ENCODE data around the gene CNTNAP1.

The CNTNAP1 gene

GRCh38 chr17:42670789-42671657 lies 11.3 kb upstream of the CNTNAP1 start:
- no peak for DNase-seq

GRCh38 chr17:42672038-42672437 lies 10.3 kb upstream of the CNTNAP1 start:
- DNase-seq = no peak

DNA sequence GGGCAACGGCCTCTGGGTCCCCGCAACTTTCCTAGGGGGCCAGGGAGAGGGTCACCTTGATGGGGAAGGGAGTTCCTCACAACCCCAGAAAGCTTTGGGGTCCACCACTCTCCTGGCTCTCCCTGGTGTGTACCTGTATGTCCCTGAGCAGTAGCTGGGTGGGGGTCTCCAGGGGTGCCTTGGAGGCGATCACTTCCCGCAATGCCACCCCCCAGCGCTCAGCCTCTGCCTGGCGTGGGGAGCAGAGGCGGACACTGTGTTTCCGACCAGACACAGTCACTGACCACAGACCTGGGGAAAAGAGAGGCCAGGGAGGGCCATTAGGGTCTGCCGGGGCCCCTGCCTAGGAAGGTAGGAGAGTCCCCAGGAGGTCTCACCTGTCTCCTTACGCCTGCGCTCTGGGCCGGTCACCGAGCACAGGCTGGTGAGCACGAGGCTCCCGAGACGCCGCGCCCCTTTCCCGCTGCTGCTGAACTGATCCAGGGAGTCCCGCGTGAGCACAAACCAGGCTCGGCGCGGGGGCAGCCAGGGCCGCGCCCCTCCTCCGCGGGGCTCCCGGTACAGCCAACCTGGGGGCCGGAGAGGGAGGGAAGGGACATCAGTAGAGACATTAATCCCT lies 9.0 kb upstream of the CNTNAP1 start:
- no peak for DNase-seq

GRCh38 chr17:42673885-42674754 lies 8.2 kb upstream of the CNTNAP1 start:
- DNase-seq = no peak

DNA sequence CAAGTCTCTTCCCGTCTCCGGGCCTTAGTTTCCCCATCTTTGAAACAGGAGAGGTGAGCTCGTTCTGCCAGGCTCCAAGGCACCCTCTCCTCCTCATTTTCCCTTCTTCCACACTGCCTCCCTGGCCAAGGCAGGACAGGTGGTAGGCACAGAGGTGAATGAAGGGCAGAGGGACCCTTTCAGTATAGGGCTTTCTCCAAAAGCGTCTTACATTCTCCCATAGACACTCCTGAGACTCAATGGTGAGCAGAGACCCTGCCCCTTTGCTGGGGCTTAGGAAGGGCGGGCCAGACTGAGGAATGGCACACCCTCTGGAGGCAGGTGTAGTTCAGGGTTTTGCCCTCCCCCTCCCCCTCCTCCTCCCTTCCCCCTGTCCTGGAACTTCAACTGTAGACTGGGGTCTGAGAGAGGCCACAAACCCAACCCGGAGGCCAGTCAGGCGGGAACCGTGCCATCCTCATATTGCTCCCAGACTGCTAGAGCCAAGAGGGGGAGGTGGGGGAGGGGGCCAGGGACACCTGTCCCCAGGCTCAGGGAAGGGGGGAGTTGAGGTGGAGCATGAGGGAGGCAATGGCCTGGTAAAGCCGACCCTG lies 7.5 kb upstream of the CNTNAP1 start:
- no peak for DNase-seq

- no peak for DNase-seq
Observed at GRCh38 chr17:42675348-42675964, 6.9 kb upstream of the CNTNAP1 start.

GRCh38 chr17:42675965-42676423 lies 6.3 kb upstream of the CNTNAP1 start:
- DNase-seq = no peak

DNA sequence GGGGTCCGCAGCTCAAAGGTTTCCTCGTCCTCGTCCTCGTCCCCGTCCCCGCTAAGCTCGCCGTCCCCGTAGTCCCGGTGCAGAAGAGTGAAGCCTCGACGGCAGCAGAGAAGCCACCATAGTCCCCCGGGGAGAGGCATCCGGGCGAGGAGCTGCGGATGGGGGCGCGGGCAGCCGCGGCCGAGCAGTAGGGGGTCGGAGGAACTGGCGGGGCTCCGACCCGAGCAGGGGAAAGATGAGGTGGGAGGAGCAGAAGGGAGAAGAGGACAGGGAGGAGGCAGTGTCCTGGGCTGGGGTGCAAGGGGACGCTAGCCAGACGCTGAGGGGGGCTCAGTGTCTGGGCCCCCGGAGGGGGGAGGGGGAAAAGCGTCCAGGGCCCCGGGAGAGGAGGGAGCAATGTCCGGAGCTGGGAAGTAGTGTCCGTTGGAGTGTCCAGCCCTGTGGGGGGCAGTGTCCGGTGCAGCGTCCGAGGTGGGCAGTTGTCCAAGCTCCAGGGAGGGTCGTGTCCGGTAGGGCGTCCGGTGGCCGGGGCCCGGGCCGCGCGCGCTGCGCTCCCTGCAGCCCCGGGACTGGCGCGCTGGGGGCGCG lies 5.8 kb upstream of the CNTNAP1 start, which contains the start of gene PLEKHH3:
PLEKHH3 (minus strand) TSS at position 571 of the 588 bp plus-strand sequence; CDS start at position 140, 431 bp downstream.
- DNase-seq = no peak

GRCh38 chr17:42677012-42677857 lies 5.1 kb upstream of the CNTNAP1 start:
- peak; percentile 95 for DNase-seq

DNA sequence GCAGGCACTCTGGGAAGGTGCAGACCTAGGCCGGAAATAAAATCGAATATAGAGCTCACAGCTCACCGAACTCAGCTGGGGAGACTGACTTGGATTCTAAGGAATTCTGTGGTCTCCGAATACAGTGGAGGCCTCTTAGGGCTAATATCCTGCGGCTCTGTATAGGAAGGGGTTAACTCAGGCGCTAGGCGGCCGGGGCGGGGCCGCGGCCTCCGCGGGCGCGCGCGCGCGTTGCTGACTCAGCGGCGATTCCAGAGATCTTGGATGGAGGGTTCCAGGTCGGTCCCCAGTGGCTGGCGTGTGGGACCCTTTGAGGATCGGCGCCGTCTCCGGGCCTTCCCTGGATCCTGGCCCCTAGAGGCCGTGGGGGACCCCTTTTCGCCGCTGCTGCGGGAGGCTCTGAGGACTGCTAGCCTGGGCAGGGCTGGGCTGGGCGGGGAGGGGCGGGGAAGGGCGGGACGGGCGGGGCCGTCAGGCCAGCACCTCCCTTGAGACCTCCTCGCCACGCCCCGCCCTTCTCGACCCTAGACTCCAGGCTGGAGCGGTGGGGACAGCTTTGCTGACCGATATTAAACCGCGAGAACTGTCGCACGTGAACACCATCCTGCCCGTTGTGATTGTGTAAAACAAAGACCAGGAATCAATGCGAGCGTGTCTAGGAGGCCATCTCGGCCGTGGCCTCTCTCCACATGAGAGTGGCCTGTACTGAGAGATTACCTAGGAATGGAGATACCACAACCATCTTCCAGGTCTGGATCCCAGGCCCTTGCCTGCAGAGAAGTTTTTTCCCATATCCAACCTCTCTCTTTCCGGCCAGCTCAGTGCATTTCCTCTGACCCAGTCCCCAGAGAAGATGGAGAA lies 4.2 kb upstream of the CNTNAP1 start:
- DNase-seq = peak; percentile 65

GRCh38 chr17:42678951-42679491 lies 3.3 kb upstream of the CNTNAP1 start:
- peak; percentile 46 for DNase-seq

DNA sequence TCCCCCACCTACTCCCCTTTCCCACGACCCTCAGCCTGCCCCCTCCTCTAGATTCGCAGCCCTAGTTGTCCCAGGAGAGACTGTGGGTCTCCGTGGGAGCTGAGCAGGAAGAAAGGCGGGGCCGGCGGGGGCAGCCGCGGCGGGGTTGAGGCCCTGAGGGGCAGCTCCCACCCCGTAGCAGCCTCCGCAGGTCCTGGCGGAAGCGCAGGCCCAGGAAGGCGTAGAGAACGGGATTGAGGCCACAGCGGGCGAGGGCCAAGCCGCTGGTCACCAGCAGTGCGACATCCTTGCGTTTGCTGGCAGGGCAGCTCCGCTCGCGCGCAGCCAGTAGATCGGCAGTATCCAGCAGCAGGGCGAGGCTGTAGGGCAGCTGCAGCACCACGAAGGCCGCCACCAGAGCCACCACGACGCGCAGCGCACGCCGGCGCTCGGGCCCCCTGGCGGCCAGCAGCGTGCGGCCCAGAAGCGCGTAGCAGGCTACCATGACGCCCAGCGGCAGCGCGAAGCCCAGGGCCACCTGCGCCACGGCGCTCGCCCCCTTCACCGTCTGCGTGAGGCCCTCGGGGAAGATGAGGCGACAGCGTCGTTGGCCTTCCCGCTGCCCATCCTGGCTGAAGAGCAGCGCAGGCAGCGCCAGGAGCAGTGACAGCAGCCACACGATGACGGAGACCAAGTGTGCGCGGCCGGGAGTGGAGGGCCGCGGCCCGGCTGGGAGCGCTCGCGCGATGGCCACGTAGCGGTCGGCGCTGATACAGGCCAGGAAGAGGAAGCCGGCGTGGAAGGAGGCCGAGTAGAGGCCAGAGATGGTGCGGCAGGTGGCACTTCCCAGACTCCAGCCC lies 2.6 kb upstream of the CNTNAP1 start:
- peak; percentile 73 for DNase-seq

DNA sequence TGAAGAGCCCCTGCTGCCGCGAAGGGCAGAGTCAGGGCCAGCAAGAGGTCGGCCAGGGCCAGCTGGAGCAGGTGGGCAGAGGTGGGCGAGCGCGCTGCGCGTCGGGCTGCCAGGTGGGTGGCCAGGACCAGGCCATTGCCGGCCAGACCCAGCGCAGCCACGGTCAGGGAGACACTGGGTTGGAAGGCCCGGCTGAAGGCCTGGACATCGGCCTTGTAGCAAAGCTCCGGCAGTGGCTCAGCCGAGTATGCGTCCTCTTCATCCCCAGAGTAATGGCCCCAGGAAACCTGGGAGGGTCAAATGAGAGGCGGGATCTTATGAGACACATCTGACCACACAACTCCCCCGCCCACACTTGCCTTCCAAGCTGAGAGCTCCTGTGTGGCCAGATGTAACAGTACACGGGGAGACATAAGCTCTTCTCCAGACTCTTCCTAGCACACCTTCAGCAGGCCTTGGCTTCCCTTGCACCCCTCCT lies 2.0 kb upstream of the CNTNAP1 start:
- no peak for DNase-seq

DNA sequence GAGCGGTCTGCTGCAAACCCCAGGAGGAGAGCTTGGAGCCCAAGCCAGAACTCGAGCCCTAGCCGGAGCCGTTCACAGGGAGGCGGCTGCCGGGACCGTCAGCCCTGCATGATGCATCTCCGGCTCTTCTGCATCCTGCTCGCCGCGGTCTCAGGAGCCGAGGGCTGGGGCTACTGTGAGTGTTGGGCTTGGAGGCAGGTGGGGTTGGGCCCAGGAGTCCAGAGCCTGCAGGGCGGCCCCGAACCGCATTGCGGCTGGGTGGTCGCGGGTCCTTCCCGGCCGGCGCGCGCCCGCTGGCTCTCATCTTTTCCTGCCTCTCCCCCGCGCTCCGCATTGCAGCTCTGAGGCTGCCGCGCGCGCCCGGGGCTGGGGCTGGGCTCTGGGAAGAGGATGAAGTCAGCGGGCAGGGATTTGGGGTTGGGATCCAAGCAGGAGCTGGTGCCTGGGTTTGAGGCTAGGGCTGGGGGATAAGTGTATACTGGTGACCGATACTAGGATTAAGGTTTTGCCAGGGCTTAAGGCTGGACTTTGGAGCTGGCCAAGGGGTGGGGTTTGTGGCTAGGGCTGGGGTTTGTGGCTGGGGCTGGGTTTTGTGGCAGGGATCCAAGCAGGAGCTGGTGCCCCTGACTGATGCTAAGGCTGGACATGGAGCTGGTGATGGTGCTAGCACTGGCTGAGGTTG lies 532 bp downstream of the CNTNAP1 start:
- DNase-seq = no peak

DNA sequence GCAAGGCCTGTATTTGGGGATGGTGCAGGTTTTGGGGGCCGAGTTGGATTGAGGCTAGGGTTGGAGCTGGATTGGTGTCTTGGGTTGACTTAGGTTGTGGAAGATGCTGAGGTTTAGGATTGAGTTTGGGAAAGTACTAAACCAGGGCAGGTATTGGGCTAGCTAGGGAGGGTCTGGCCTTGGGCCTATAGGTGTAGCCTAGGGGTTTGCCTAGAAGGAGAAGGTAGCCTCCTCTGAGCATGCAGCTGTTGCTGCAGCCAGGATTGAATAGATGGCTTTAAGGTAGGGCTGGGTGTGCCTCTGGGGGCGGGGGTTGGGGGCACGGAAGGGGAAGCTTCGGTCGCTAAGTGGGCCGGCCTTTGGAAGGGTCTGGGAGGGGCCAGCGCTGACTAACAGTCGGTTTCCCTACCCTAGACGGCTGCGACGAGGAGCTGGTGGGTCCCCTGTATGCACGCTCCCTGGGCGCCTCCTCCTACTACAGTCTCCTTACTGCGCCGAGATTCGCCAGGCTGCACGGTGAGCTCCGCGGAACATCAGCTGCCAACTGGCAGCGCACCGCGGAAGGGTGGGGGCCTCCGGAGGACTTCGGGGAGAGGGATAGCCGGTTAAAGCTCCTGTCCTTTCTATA lies 1.2 kb downstream of the CNTNAP1 start:
- DNase-seq = no peak

DNA sequence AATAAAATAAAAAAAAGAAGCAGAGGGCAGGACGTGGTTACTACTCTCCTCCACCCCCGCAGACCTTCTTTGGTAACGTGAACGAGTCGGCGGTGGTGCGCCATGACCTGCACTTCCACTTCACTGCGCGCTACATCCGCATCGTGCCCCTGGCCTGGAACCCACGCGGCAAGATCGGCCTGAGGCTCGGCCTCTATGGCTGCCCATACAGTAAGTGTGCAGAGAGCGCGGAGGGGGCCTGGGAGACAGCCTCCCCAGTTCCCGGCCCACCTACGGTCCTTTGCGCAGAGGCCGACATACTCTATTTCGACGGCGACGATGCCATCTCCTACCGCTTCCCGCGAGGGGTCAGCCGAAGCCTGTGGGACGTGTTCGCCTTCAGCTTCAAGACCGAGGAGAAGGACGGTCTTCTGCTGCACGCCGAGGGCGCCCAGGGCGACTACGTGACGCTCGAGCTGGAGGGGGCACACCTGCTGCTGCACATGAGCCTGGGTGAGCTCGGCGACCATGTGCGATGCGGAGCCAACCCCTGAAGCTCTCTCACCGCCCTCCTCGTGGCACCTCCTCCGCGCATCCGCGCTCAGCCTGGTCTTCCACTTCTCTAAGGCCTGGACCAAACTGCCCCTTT lies 2.7 kb downstream of the CNTNAP1 start:
- DNase-seq = no peak

GRCh38 chr17:42685831-42686230 lies 3.5 kb downstream of the CNTNAP1 start:
- no peak for DNase-seq
